Measurements from ENCODE around the gene FGFR1OP2.

DNA sequence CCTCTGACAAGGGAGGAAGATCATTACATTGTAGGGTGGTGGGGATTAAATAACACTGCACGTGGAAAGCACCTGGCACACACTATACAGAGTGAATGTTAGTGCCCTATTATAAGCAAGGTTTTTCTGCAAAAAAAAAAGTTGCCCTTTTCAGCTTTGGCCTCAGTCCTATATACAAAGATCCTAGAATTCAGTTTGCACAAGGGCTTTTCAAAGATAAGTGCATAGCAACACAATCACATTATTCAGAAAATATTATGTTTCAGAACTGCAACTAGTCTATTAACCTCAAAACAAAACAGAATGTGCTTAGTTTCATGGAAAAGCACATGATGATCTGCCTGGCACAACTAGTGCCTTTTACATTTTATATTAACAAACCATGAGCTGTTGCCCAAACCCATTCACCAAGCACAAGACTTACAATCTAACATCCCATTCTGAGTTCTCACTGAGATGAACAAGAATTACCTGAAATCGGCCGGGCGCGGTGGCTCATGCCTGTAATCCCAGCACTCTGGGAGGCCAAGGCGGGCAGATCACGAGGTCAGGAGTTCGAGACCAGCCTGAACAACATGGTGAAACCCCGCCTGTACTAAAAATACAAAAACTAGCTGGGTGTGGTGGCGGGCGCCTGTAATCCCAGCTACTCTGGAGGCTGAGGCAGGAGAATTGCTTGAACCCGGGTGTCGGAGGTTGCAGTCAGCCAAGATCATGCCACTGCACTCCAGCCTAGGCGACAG lies 74.1 kb downstream of the FGFR1OP2 start:
- TF ChIP-seq CTCF (IDR thresholded peaks at IDR 0.05 in 8 of 11, conservative IDR thresholded peaks at IDR 0.05 in 3 of 11) (no peak), POLR2A (IDR thresholded peaks at IDR 0.05) (no peak), POLR2AphosphoS5 (IDR thresholded peaks at IDR 0.05) (no peak)

Measured in spleen (tissue), 7 donors.